ENCODE measurements around the gene COX6A2. TPM values are rescaled to one million over a fixed set of nuclear protein-coding genes. Genes with fewer than 3 reads are reported as not detected.
"Not testable (repeated sequence)": the region's sequence is repeated elsewhere in the genome, so short reads cannot be mapped to it uniquely, and the experiment has no call there.

Gene COX6A2
- total RNA-seq, 1 experiment from 2014 or later, result not detected

DNA sequence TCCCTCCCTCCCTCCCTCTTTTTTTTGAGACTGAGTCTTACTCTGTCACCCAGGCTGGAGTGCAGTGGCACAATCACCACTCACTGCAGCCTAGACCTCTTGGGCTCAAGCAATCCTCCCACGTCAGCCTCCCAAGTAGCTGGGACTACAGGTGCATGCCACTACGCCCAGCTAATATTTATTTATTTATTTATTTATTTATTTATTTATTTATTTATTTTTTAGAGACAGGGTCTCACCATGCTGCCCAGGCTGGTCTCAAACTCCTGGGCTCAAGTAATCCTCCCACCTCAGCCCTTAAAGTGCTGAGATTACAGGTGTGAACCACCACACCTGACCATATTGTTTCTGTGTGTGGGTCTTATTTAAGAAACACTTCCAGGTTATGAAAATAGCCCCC, 11.1 kb downstream of the COX6A2 start:
- DNase-seq (ENCODE audit: low read depth); in situ Hi-C loops (cut with HindIII; ENCODE audit: low pct_unique_long_range_greater_than_20kb, low sequenced_read_pairs): not testable (repeated sequence)

GRCh38 chr16:31416371-31416770, 11.8 kb downstream of the COX6A2 start:
- no peak for DNase-seq (ENCODE audit: low read depth)
- in situ Hi-C loops (cut with HindIII; ENCODE audit: low pct_unique_long_range_greater_than_20kb, low sequenced_read_pairs), result no loop called here

GRCh38 chr16:31414706-31415105, 13.5 kb downstream of the COX6A2 start:
- in situ Hi-C loops (cut with HindIII; ENCODE audit: low pct_unique_long_range_greater_than_20kb, low sequenced_read_pairs), result no loop called here
- DNase-seq (ENCODE audit: low read depth), result no peak

GRCh38 chr16:31413943-31414342, 14.2 kb downstream of the COX6A2 start:
- in situ Hi-C loops (cut with HindIII; ENCODE audit: low pct_unique_long_range_greater_than_20kb, low sequenced_read_pairs), result no loop called here
- no peak for DNase-seq (ENCODE audit: low read depth)

GRCh38 chr16:31413381-31413780, 14.8 kb downstream of the COX6A2 start:
- no peak for DNase-seq (ENCODE audit: low read depth)
- in situ Hi-C loops (cut with HindIII; ENCODE audit: low pct_unique_long_range_greater_than_20kb, low sequenced_read_pairs), result no loop called here

GRCh38 chr16:31412750-31413149, 15.4 kb downstream of the COX6A2 start:
- no peak for DNase-seq (ENCODE audit: low read depth)
- in situ Hi-C loops (cut with HindIII; ENCODE audit: low pct_unique_long_range_greater_than_20kb, low sequenced_read_pairs), result no loop called here

DNA sequence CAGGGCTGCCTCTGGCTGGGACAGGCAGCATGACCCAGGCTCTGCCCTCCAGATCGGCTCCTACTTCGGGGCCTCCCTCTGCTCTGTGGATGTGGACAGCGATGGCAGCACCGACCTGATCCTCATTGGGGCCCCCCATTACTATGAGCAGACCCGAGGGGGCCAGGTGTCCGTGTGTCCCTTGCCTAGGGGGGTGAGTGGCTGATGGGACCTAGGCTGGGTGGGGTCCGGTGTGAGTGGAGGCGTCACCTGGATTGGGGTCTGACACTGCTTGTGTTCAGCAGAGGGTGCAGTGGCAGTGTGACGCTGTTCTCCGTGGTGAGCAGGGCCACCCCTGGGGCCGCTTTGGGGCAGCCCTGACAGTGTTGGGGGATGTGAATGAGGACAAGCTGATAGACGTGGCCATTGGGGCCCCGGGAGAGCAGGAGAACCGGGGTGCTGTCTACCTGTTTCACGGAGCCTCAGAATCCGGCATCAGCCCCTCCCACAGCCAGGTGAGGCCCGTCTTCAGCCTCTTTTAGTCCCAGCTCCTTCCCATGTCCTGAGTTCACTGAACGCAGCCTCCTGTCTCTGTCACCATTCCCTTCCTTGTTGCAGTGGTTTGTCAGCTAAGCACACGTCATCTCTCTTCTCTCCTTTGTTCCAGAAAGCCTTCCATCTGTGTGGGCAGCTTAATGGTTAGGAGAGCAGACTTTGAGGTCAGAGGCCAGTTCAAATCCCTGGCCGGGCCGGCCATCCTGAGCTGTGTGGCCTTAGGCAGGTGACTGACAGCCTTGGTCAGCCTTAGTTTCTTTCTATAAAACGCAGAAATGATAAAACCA, 16.9 kb downstream of the COX6A2 start:
- no peak for DNase-seq (ENCODE audit: low read depth)
- in situ Hi-C loops (cut with HindIII; ENCODE audit: low pct_unique_long_range_greater_than_20kb, low sequenced_read_pairs), result no loop called here

GRCh38 chr16:31410082-31410481, 18.1 kb downstream of the COX6A2 start:
- no peak for DNase-seq (ENCODE audit: low read depth)
- in situ Hi-C loops (cut with HindIII; ENCODE audit: low pct_unique_long_range_greater_than_20kb, low sequenced_read_pairs), result no loop called here

GRCh38 chr16:31409433-31409832, 18.7 kb downstream of the COX6A2 start:
- in situ Hi-C loops (cut with HindIII; ENCODE audit: low pct_unique_long_range_greater_than_20kb, low sequenced_read_pairs), result no loop called here

GRCh38 chr16:31407406-31407805, 20.8 kb downstream of the COX6A2 start:
- no peak for DNase-seq (ENCODE audit: low read depth)
- in situ Hi-C loops (cut with HindIII; ENCODE audit: low pct_unique_long_range_greater_than_20kb, low sequenced_read_pairs), result no loop called here

More at GRCh38 chr16:31409433-31409832, 18.7 kb downstream of the COX6A2 start:
- no peak for DNase-seq (ENCODE audit: low read depth)

DNA sequence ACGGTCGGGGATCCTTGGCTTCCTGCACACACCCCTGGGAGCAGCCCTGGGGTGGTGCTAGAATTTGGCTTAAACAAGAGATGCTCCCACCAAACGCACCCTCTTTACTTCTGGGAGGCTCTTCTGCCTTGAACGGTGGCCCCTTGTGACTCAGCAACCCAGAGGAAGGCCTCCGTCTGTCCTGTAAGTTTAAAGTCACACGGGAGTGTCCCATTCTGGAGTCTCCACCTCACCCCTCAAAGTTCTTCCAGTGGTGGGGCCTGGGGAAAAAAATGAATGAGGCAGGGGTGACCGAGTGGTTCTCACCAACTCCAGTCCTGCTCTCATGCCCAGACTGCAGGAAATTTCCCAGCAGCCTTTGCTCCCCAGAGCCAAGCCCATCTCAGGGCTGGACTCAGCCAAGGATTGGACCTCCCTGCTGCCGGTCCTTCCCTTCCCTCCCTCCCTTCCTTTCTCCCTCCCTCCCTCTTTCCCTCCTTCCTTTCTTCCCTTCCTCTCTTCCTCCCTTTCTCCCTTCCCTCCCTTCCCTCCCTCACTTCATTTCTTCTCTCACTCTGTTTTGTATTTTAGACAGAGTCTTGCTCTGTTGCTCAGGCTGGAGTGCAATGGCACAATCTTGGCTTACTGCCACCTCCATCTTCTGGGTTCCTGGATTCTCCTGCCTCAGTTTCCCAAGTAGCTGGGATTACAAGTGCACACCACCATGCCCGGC, 23.7 kb downstream of the COX6A2 start:
- DNase-seq (ENCODE audit: low read depth), result peak; percentile 81

GRCh38 chr16:31403590-31404352, 24.4 kb downstream of the COX6A2 start:
- in situ Hi-C loops (cut with HindIII; ENCODE audit: low pct_unique_long_range_greater_than_20kb, low sequenced_read_pairs), result no loop called here
- DNase-seq (ENCODE audit: low read depth), result no peak

More for the DNA sequence above, 23.7 kb downstream of the COX6A2 start:
- in situ Hi-C loops (cut with HindIII; ENCODE audit: low pct_unique_long_range_greater_than_20kb, low sequenced_read_pairs), result no loop called here

DNA sequence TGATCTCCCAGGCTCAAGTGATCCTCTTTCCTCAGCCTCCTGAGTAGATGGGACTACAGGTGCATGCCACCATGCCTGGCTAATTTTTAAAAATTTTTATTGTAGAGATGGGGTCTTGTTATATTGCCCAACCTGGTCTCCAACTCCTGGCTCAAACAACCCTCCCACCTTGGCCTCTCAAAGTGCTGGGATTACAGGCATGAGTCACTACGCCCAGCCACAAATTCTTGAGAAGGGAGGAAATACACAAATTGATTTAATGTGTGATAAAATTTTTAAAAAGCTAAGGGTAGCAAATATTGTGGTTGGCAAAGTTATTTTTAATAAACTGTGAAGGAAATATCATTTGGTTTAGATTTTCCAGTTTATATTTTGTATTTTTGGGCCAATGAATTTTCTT, 25.5 kb downstream of the COX6A2 start:
- no peak for DNase-seq (ENCODE audit: low read depth)
- in situ Hi-C loops (cut with HindIII; ENCODE audit: low pct_unique_long_range_greater_than_20kb, low sequenced_read_pairs), result no loop called here

DNA sequence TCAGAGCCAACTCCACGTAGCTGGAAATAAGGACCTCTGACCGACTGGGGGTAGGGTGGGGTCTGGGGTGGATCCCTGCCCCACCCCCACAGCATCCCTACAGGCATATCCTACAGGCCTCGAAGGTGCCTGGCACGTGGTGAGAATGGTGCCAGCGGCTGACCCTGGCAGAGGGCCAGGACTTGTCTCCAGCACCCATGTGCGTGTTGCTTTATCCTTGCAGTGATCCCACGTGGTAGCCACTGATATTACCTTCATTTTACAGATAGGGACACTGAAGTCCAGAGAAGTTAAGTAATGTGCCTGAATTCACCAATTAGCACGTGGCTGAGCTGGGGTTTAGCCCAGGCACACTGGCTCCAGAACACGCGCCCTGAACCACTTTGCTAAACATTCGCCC, 26.7 kb downstream of the COX6A2 start:
- DNase-seq (ENCODE audit: low read depth), result no peak
- in situ Hi-C loops (cut with HindIII; ENCODE audit: low pct_unique_long_range_greater_than_20kb, low sequenced_read_pairs), result no loop called here

DNA sequence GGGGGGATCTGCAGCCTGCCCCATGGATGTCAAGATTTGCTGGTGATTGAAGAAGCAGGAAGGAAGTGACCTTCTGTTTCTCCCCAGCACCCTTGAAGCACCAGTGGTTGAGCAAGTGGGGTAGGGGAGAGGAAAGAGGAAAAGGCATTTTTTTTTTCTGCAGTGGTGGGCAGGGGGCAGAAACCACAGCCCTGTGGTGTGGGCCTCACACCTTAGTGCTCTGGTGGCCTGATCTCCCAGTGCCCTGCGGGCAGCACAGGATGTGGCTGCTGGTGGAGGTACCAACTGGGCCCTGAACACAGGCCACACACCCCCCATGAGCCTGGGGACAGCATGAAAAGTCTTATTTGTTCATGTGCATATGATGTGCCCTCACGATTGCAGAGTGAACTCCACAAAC, 28.0 kb downstream of the COX6A2 start:
- in situ Hi-C loops (cut with HindIII; ENCODE audit: low pct_unique_long_range_greater_than_20kb, low sequenced_read_pairs), result no loop called here
- no peak for DNase-seq (ENCODE audit: low read depth)

DNA sequence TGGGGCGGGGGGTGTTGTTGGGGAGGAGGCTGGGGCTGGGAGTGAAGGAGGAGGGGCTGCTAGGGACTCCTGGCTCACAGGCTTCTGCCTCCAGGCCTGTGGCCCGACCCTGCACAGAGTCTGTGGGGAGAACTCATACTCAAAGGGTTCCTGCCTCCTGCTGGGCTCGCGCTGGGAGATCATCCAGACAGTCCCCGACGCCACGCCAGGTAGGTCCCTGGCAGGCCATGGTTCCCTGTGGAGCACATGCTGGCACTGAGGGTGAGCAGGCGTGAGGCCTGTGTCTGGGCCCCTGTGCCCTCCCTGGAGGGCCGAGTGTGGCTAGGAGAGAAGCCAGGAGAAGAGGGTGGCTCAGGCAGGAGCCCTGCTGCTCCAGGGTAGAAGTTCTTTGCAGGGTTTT, 30.5 kb downstream of the COX6A2 start:
- DNase-seq (ENCODE audit: low read depth), result no peak
- in situ Hi-C loops (cut with HindIII; ENCODE audit: low pct_unique_long_range_greater_than_20kb, low sequenced_read_pairs), result no loop called here

DNA sequence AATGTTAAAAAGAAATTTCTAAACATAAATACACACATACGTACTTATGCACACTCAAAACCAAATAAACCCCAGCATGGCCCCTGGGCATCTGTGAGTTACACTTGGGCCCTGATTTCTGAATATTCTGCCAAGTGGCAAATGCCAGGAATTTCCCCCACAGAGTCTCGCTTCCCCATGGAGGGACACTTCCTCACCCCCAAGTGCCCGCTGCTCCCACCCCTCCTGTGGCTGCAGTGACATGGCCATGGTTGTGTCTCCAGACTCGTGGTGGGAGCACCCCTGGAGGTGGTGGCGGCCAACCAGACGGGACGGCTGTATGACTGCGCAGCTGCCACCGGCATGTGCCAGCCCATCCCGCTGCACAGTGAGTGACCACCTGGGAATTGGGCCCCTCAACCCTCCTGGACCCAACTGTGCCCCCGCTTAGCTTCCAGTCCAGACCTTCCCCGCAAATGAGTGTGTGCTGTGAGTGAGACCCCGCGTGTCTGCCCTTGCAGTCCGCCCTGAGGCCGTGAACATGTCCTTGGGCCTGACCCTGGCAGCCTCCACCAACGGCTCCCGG, 31.0 kb downstream of the COX6A2 start:
- in situ Hi-C loops (cut with HindIII; ENCODE audit: low pct_unique_long_range_greater_than_20kb, low sequenced_read_pairs), result no loop called here
- no peak for DNase-seq (ENCODE audit: low read depth)

DNA sequence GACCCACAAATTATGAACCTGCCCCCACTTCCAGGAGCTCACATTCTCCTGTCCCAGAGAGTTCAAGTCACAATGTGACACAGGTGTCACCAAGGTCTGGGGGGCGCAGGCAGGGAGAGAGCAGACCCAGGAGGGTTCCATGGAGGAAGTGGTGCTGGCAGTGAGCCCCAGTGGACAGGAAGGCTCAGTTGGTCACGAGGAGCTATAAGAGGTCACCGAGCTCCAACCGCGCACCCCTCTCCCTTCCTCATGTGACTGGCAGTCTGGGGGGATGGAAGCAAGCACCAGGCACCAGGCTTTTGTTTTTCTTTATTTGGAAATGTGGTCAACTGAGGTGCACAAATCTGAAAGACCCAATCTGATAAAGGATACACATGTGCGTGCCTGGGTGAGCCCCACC, 32.5 kb downstream of the COX6A2 start:
- in situ Hi-C loops (cut with HindIII; ENCODE audit: low pct_unique_long_range_greater_than_20kb, low sequenced_read_pairs), result no loop called here
- DNase-seq (ENCODE audit: low read depth), result no peak

DNA sequence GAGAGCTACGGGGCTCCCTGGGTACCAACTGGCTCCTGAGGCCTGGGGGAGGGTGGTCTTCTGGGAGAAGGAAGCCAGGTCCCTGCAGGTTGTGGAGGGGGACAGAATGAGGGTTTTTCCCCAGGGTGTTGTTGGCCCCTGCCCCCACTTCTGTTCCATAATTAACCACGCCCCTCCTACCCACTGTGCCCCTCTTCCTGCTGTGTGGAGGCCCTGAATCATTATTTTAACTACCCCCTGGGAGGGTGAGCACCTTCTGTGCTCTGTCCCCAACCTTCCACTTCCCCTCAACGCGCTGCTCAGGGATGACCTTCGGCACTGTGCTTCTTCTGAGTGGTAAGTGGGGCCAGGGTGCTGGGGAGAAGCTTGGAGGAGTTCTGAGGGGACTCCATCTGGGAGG, 35.1 kb downstream of the COX6A2 start, which contains the start of gene ITGAD:
Gene ITGAD, plus strand, starts transcription at position 280 of the 400 bp plus-strand sequence. Its CDS starts 26 bp downstream, at position 306.
- DNase-seq (ENCODE audit: low read depth), result no peak
- in situ Hi-C loops (cut with HindIII; ENCODE audit: low pct_unique_long_range_greater_than_20kb, low sequenced_read_pairs), result no loop called here

Measured in Caki2 (cell line).